HL-60/S4 (cell line): ENCODE measurements around the gene TMEM40.

ENCODE experiments used
- in situ Hi-C: fragments of 300-500 bp; cut with MboI; formaldehyde crosslinking; loops from 2 replicates; pipeline ENCODE4 v1.14.3; 2022; ENCODE audit warnings: low sequenced_read_pairs

TMEM40 gene

GRCh38 chr3:12719984-12720898 lies 38.8 kb downstream of the TMEM40 start:
- in situ Hi-C loops = loop anchor here (25.0 kb wide), 1 partner anchor 583 kb away; no protein-coding TSS in a partner anchor

- in situ Hi-C loops = loop anchor here (25.0 kb wide), 1 partner anchor 582 kb away; no protein-coding TSS in a partner anchor
Measured at GRCh38 chr3:12719541-12719940, 39.5 kb downstream of the TMEM40 start.

GRCh38 chr3:12716605-12717151 lies 42.4 kb downstream of the TMEM40 start:
- in situ Hi-C loops = loop anchor here (25.0 kb wide), 1 partner anchor 579 kb away; no protein-coding TSS in a partner anchor

GRCh38 chr3:12714278-12714677 lies 44.8 kb downstream of the TMEM40 start:
- in situ Hi-C loops = loop anchor here (25.0 kb wide), 1 partner anchor 577 kb away; no protein-coding TSS in a partner anchor

- in situ Hi-C loops = loop anchor here (25.0 kb wide), 1 partner anchor 573 kb away; no protein-coding TSS in a partner anchor
Measured at GRCh38 chr3:12710062-12710461, 49.0 kb downstream of the TMEM40 start.

GRCh38 chr3:12709334-12709733 lies 49.7 kb downstream of the TMEM40 start:
- in situ Hi-C loops = loop anchor here (25.0 kb wide), 1 partner anchor 572 kb away; no protein-coding TSS in a partner anchor

GRCh38 chr3:12708584-12709192 lies 50.4 kb downstream of the TMEM40 start:
- in situ Hi-C loops = loop anchor here (25.0 kb wide), 1 partner anchor 571 kb away; no protein-coding TSS in a partner anchor

GRCh38 chr3:12707449-12707848 lies 51.6 kb downstream of the TMEM40 start:
- in situ Hi-C loops = loop anchor here (25.0 kb wide), 1 partner anchor 570 kb away; no protein-coding TSS in a partner anchor

- in situ Hi-C loops = loop anchor here (25.0 kb wide), 1 partner anchor 569 kb away; no protein-coding TSS in a partner anchor
Measured at GRCh38 chr3:12706504-12707253, 52.4 kb downstream of the TMEM40 start.

- in situ Hi-C loops = loop anchor here (25.0 kb wide), 1 partner anchor 569 kb away; no protein-coding TSS in a partner anchor
Measured at GRCh38 chr3:12705981-12706380, 53.1 kb downstream of the TMEM40 start.

GRCh38 chr3:12705374-12705926 lies 53.6 kb downstream of the TMEM40 start:
- in situ Hi-C loops = loop anchor here (25.0 kb wide), 1 partner anchor 568 kb away; no protein-coding TSS in a partner anchor

GRCh38 chr3:12702501-12702900 lies 56.6 kb downstream of the TMEM40 start:
- in situ Hi-C loops = loop anchor here (25.0 kb wide), 1 partner anchor 565 kb away; no protein-coding TSS in a partner anchor

GRCh38 chr3:12701601-12702000 lies 57.5 kb downstream of the TMEM40 start:
- in situ Hi-C loops = loop anchor here (25.0 kb wide), 1 partner anchor 564 kb away; no protein-coding TSS in a partner anchor

GRCh38 chr3:12700800-12701199 lies 58.3 kb downstream of the TMEM40 start:
- in situ Hi-C loops = loop anchor here (25.0 kb wide), 1 partner anchor 563 kb away; no protein-coding TSS in a partner anchor

- in situ Hi-C loops = no loop called here
Measured at GRCh38 chr3:12695916-12696315, 63.1 kb downstream of the TMEM40 start.

- in situ Hi-C loops = no loop called here
Measured at GRCh38 chr3:12695112-12695511, 63.9 kb downstream of the TMEM40 start.

GRCh38 chr3:12692444-12692843 lies 66.6 kb downstream of the TMEM40 start:
- in situ Hi-C loops = no loop called here

GRCh38 chr3:12689997-12690711 lies 68.9 kb downstream of the TMEM40 start:
- in situ Hi-C loops = no loop called here

- in situ Hi-C loops = no loop called here
Measured at GRCh38 chr3:12687948-12688347, 71.1 kb downstream of the TMEM40 start.
